ENCODE measurements around the gene VPS41. TPM values are rescaled to one million over a fixed set of nuclear protein-coding genes. Genes with fewer than 3 reads are reported as not detected.

VPS41 gene
- total RNA-seq, 2 experiments from 2014 or later, result 62.9 to 66.8 TPM

DNA sequence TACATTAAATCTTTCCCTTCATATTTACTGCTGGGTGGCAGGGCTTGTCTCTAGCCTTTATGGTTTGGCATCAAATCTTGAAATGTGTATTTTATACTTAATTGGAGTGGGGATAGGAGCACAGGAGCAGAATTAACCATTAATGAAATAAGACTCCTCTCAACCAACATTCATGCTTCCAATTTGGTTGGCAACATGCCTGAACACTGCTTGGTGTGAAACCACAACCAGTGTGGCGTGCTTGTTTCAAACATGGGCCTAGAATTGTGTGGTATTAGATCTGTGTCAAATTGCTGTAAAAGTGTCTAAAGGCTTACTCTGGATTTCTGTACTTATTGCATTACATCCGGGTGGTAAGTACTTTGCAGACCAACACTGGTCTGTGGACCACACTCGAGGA is 25.1 kb upstream of the VPS41 start:
- H3K9me3 Mint-ChIP-seq, result no peaks in the 10 kb centered on the region
- ChIA-PET CTCF (interaction anchor here (0.8 to 1.1 kb wide), 3 partner anchors 8 to 533 kb away, joined by 3 read pairs; no protein-coding TSS in a partner anchor), POLR2A (no interaction called here)
- no peak overlapping the region for H3K4me3 Mint-ChIP-seq
- H3K27me3 Mint-ChIP-seq, result peaks cover 6% of the 10 kb centered on the region
- no peaks in the 10 kb centered on the region for H3K4me1 Mint-ChIP-seq (ENCODE audit: low read depth)
- intact Hi-C loops (cut with micrococcal nuclease), result loop anchor here (5.0 kb wide), 1 partner anchor 137 kb away; no protein-coding TSS in a partner anchor
- H3K27ac Mint-ChIP-seq, result no peak overlapping the region
- no peaks in the 10 kb centered on the region for H3K36me3 Mint-ChIP-seq
- DNase-seq, result no peak

DNA sequence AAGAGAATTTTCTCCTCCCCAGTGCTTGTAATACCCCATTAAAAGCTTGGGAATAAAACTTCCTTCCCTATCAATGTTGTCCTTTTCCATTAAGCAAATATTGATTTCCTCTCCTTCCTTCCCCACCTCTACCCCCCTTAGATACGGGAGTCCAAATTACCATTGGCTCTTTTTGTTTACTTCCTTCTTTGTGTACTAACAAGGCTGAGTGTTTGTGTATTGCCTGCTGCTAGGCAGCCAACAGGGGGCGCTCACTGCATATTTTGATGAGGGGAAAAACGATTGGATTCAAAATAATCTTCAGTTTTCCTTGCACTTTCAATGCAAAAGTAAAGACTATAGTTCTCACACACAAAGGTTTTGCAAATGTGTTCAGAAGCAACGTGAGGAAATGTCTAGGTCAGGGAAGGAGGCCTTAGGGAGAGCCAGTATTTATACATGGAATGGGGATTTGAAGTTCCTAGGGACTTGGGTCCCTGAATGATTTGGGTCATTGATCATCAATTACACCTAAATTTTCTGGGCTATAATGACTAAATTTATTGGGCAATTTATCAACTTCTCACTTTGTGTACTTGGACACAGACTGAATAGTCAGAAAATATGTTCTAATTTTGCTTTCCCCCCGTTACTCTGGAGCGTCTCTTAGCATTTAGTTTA is 23.6 kb upstream of the VPS41 start:
- DNase-seq, result peak; percentile 65
- H3K27me3 Mint-ChIP-seq, result peaks cover 5% of the 10 kb centered on the region
- H3K4me1 Mint-ChIP-seq (ENCODE audit: low read depth), result no peaks in the 10 kb centered on the region
- POLR2A ChIA-PET, result no interaction called here
- no peaks in the 10 kb centered on the region for H3K9me3 Mint-ChIP-seq
- intact Hi-C loops (cut with micrococcal nuclease), result loop anchor here (1.0 to 5.0 kb wide), 3 partner anchors 135 to 588 kb away; no protein-coding TSS in a partner anchor
- H3K27ac Mint-ChIP-seq, result no peak overlapping the region
- H3K36me3 Mint-ChIP-seq, result no peaks in the 10 kb centered on the region
- H3K4me3 Mint-ChIP-seq, result no peak overlapping the region
- CTCF ChIA-PET, result interaction anchor here (0.6 to 1.4 kb wide), 8 partner anchors 14 to 588 kb away, joined by 3 to 6 read pairs (median 3); no protein-coding TSS in a partner anchor

DNA sequence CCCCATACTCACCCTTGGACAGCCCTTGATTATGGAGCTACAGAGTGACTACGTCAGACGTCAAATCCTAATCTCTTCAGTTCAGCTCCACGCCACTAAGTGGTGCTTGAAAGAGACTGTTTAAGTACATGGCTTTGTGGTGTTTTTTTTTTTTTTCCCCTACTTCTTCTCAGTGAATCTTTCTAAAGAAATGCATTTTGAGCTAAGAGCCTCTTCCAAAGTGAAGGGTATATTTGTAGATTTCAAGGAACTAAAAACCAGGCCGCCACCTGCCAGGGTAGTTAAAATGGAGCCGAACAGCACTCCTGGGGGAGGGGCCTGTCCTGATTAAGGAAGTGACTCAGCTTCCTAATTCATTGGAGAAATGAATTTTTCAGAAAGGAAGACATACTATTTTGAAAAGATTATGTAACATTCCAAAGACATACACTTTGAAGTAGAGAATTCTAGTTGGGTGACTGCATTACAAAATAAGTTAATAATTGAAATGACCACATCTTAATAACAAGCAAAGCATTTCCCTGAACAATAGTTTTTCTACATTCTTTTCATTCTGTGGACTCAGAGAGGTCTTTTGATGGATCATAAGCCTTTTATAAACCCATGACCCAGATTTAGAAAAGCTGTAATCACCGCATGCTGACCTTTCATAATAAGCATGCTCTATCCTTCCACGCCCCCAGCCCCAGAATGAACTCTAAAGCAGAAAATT is 20.6 kb upstream of the VPS41 start:
- intact Hi-C loops (cut with micrococcal nuclease), result loop anchor here (5.0 kb wide), 1 partner anchor 132 kb away; no protein-coding TSS in a partner anchor
- H3K36me3 Mint-ChIP-seq, result no peaks in the 10 kb centered on the region
- H3K4me3 Mint-ChIP-seq, result no peak overlapping the region
- POLR2A ChIA-PET, result no interaction called here
- CTCF ChIA-PET, result no interaction called here
- no peaks in the 10 kb centered on the region for H3K9me3 Mint-ChIP-seq
- H3K27ac Mint-ChIP-seq, result no peak overlapping the region
- H3K4me1 Mint-ChIP-seq (ENCODE audit: low read depth), result no peaks in the 10 kb centered on the region
- no peak for DNase-seq
- peaks cover 3% of the 10 kb centered on the region for H3K27me3 Mint-ChIP-seq

DNA sequence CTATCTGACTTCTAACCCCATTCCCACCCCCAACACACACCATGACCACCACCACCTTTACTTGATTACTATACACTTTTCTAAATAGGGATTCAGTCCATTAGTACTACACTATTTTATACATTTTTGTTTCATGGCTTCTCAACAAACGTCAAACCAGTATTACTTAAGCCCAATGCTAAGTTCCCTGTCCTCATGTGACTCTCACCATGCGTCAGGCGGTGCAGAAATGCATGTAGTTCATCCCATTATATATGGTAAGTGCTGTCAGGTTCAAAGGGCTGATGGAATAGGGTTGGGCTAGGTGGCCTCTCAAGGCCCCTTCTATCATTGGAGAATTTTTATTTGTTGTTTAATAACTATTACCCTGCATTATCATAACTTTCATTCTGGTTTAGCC is 19.5 kb upstream of the VPS41 start:
- DNase-seq, result no peak
- CTCF ChIA-PET, result no interaction called here
- intact Hi-C loops (cut with micrococcal nuclease), result no loop called here
- H3K4me1 Mint-ChIP-seq (ENCODE audit: low read depth), result no peaks in the 10 kb centered on the region
- H3K9me3 Mint-ChIP-seq, result no peaks in the 10 kb centered on the region
- H3K27ac Mint-ChIP-seq, result no peak overlapping the region
- POLR2A ChIA-PET, result no interaction called here
- H3K36me3 Mint-ChIP-seq, result no peaks in the 10 kb centered on the region
- H3K4me3 Mint-ChIP-seq, result no peak overlapping the region
- peaks cover 3% of the 10 kb centered on the region for H3K27me3 Mint-ChIP-seq

DNA sequence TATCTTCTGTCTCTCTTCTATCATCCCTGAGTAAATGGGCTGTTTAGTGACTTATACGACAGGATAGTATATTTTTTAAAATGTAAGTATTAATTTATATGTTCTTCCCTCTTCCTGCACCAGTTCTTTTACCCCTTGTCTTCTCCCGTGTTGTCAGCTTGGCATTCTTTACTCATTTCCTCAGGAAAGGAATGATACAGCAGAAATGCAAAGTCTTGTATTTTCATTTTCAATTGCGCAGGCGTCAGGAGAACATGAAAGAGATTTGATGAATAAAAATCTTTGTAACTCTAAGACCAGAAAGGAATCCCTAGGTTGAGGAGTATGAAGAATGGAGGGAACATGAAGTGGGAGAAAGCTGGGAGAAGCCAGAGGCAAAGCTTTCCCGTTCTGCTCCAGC is 18.8 kb upstream of the VPS41 start:
- intact Hi-C loops (cut with micrococcal nuclease), result no loop called here
- H3K27me3 Mint-ChIP-seq, result peaks cover 3% of the 10 kb centered on the region
- H3K9me3 Mint-ChIP-seq, result no peaks in the 10 kb centered on the region
- H3K4me1 Mint-ChIP-seq (ENCODE audit: low read depth), result no peaks in the 10 kb centered on the region
- H3K36me3 Mint-ChIP-seq, result no peaks in the 10 kb centered on the region
- H3K4me3 Mint-ChIP-seq, result no peak overlapping the region
- ChIA-PET CTCF (no interaction called here), POLR2A (no interaction called here)
- H3K27ac Mint-ChIP-seq, result no peak overlapping the region
- DNase-seq, result no peak

DNA sequence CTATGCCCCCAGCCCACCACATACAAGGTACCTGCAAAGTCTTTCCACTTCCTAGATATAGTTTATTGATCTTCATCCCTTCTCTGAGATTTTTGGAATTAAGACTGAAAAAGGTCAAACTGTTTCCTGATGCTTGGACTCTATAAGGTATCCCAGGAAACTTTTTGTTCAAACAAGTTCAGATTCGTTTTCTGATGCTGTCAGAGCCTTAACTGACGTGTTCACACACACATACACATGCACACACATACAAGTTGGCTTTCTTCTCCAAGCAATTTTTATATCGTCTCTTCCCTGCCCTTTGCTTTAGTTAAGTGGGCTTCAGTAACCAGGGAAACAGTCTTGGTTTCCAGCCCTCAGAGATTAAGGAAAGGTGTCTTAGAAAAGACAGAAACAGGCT is 11.7 kb upstream of the VPS41 start:
- no peak for DNase-seq
- no peak overlapping the region for H3K4me3 Mint-ChIP-seq
- H3K27me3 Mint-ChIP-seq, result peaks cover 3% of the 10 kb centered on the region
- H3K9me3 Mint-ChIP-seq, result no peaks in the 10 kb centered on the region
- no peaks in the 10 kb centered on the region for H3K36me3 Mint-ChIP-seq
- CTCF ChIA-PET, result interaction anchor here (0.6 kb wide), 1 partner anchor 20 kb away, joined by 3 read pairs; no protein-coding TSS in a partner anchor
- H3K4me1 Mint-ChIP-seq (ENCODE audit: low read depth), result no peaks in the 10 kb centered on the region
- no peak overlapping the region for H3K27ac Mint-ChIP-seq
- intact Hi-C loops (cut with micrococcal nuclease), result no loop called here
- POLR2A ChIA-PET, result no interaction called here

DNA sequence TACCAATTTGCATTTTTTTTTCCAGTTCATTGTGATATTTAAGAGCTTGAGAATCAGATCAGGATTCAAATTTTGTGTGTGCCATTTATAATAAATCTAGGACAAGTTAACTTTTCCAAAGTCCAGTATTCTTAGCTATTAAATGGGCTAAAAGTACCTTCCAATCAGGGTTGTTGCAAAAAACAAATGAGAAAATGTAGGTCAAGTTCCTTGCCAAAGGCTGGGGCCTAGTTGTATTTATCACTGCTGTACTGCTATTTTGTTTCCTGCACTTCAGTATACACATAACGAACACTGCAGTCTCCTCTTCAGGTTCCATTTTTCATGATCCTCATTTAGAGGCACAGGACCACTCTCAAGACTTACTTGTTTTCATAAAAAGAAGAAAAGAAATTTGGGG is 7.4 kb upstream of the VPS41 start:
- Mint-ChIP-seq H3K27ac (no peak overlapping the region), H3K27me3 (peaks cover 4% of the 10 kb centered on the region), H3K9me3 (no peaks in the 10 kb centered on the region), H3K4me1 (ENCODE audit: low read depth) (no peaks in the 10 kb centered on the region), H3K36me3 (no peaks in the 10 kb centered on the region), H3K4me3 (no peak overlapping the region)
- ChIA-PET CTCF (no interaction called here), POLR2A (no interaction called here)
- DNase-seq, result no peak
- intact Hi-C loops (cut with micrococcal nuclease), result no loop called here

DNA sequence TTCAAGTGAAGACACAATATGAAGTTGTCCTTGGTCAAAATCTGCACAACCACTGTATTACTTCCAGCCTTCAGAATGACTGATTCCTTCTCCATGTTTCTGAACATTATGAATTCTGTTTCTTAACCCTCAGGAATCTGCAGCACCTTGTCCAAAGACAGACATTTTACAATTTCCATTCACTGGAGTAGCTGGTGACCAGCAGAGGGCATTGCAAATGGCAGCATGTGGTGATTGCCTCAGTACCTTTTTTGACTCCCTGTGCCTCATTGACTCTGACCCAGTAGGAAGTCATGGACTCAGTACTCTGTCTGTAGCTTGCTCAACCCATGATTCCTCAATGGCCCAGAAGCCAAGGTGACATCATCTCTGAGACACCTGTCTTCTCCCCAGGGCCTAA is 879 bp upstream of the VPS41 start:
- H3K4me1 Mint-ChIP-seq (ENCODE audit: low read depth), result peaks cover 32% of the 10 kb centered on the region
- intact Hi-C loops (cut with micrococcal nuclease), result loop anchor here (2.0 to 10.0 kb wide), 5 partner anchors 29 to 1222 kb away; partner anchors contain the start of gene MPLKIP
- ChIA-PET POLR2A (no interaction called here), CTCF (no interaction called here)
- no peak for DNase-seq
- H3K36me3 Mint-ChIP-seq, result no peaks in the 10 kb centered on the region
- no peak overlapping the region for H3K27ac Mint-ChIP-seq
- no peak overlapping the region for H3K4me3 Mint-ChIP-seq
- H3K27me3 Mint-ChIP-seq, result peaks cover 3% of the 10 kb centered on the region
- no peaks in the 10 kb centered on the region for H3K9me3 Mint-ChIP-seq

DNA sequence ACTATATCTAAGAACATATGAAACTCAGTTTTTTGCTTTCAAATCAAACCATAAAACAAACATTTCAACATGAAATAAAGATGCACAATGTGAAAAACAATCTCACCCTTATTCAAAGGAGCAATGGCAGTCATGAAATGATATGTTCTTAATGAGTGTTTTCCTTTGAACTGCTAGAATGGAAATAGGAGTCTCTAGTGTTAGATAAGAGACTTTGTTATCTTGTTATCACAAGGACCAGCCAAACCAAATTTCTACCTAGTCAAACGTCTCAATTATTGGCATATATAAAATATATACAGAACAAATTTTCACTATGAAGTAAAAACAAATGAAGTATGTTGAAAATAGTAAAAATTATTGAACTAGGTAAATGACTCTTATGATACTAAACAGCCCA is 1.2 kb downstream of the VPS41 start:
- CTCF ChIA-PET, result no interaction called here
- no peak for DNase-seq
- no peak overlapping the region for H3K27ac Mint-ChIP-seq
- H3K4me3 Mint-ChIP-seq, result peak overlapping the region; percentile 91
- H3K27me3 Mint-ChIP-seq, result no peaks in the 10 kb centered on the region
- H3K4me1 Mint-ChIP-seq (ENCODE audit: low read depth), result peaks cover 37% of the 10 kb centered on the region
- H3K9me3 Mint-ChIP-seq, result no peaks in the 10 kb centered on the region
- POLR2A ChIA-PET, result no interaction called here
- intact Hi-C loops (cut with micrococcal nuclease), result loop anchor here (2.0 to 10.0 kb wide), 5 partner anchors 27 to 1225 kb away; partner anchors contain the start of gene MPLKIP
- no peaks in the 10 kb centered on the region for H3K36me3 Mint-ChIP-seq

DNA sequence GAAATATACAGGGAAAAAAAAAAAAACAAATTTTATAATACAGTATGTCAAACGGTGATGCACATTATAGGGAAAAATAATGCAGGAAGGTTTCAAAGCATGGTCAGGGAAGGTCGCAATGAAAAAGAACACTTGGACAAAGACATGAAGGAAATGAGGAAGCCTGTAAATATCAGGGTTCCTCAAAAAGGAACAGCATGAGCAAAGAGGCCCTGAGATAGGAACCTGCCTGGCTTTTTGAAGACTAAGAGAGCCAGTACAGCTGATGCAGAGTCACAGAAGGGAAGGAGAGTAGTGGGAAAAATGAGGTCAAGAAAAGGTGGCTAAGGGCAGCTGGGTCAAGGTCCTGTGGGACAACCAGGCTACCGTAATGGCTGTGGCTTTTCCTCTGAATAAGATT is 1.9 kb downstream of the VPS41 start:
- POLR2A ChIA-PET, result no interaction called here
- no peak overlapping the region for H3K27ac Mint-ChIP-seq
- peaks cover 43% of the 10 kb centered on the region for H3K4me1 Mint-ChIP-seq (ENCODE audit: low read depth)
- no peaks in the 10 kb centered on the region for H3K9me3 Mint-ChIP-seq
- intact Hi-C loops (cut with micrococcal nuclease), result loop anchor here (5.0 to 10.0 kb wide), 3 partner anchors 110 to 1225 kb away; partner anchors contain the start of gene MPLKIP
- CTCF ChIA-PET, result no interaction called here
- DNase-seq, result no peak
- H3K36me3 Mint-ChIP-seq, result no peaks in the 10 kb centered on the region
- H3K27me3 Mint-ChIP-seq, result no peaks in the 10 kb centered on the region
- no peak overlapping the region for H3K4me3 Mint-ChIP-seq

DNA sequence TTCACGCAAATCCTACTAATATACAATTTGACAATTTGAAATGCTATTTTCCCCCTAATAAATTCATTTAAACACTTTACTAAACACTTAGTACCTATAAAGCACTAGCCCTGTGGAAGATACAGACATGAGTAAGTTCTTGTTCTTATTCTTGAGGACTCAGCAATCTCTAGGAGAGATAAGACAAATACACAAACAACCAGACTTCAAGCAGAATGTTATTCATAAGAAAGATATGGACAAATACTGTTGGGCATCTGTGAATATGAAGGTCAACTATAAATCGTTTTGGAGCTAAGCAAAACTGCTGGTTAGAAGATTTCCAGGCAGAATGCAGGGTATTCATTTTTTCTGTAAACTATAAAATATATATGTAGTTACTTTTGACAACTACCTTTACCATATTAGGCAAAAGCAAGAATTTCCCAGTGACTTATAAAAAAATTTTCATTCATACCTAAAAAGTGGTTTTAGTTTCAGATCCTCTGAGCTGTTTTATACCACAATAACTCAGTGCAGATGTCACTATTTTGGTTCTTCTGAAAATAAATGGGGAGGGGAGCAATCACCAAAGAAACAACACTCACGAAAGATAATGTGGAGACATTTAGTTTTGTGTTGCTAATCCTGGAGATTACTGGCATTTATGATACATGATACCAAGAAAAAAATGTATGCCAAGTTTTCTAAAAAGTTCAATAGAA is 3.8 kb downstream of the VPS41 start:
- no peak for DNase-seq
- CTCF ChIA-PET, result interaction anchor here (1.5 kb wide), 1 partner anchor 32 kb away, joined by 3 read pairs; no protein-coding TSS in a partner anchor
- POLR2A ChIA-PET, result no interaction called here
- Mint-ChIP-seq H3K4me3 (no peak overlapping the region), H3K9me3 (no peaks in the 10 kb centered on the region), H3K36me3 (no peaks in the 10 kb centered on the region), H3K4me1 (ENCODE audit: low read depth) (peaks cover 53% of the 10 kb centered on the region), H3K27me3 (no peaks in the 10 kb centered on the region), H3K27ac (no peak overlapping the region)
- intact Hi-C loops (cut with micrococcal nuclease), result loop anchor here (5.0 to 10.0 kb wide), 3 partner anchors 108 to 1227 kb away; partner anchors contain the start of gene MPLKIP

DNA sequence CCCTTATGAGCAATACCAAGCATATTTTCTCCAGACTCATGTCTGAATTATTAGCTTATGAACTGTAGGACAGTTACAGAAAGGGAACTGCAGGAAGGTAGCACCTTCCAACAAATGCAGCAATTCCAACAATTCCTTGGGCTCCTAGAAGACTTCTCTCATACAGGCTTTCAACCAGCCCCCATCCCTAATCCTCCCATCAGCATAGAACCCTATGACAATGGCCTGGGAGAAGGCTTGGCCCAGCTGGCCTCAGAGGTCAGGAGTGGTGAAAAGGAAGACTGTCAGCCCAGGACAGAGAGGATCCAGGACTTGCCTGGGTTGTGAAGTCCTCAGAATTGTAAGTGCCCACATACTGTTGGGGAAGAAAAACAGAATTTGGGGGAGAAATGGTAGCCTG is 5.9 kb downstream of the VPS41 start:
- CTCF ChIA-PET, result interaction anchor here (1.0 kb wide), 1 partner anchor 29 kb away, joined by 3 read pairs; no protein-coding TSS in a partner anchor
- H3K27me3 Mint-ChIP-seq, result no peaks in the 10 kb centered on the region
- intact Hi-C loops (cut with micrococcal nuclease), result loop anchor here (10.0 kb wide), 1 partner anchor 832 kb away; no protein-coding TSS in a partner anchor
- H3K27ac Mint-ChIP-seq, result no peak overlapping the region
- H3K36me3 Mint-ChIP-seq, result peaks cover under 1% of the 10 kb centered on the region
- H3K4me1 Mint-ChIP-seq (ENCODE audit: low read depth), result peaks cover 46% of the 10 kb centered on the region
- POLR2A ChIA-PET, result no interaction called here
- no peaks in the 10 kb centered on the region for H3K9me3 Mint-ChIP-seq
- no peak overlapping the region for H3K4me3 Mint-ChIP-seq
- DNase-seq, result no peak
